Esophagus squamous epithelium (tissue), 5 donors: Measurements from ENCODE around the gene LGALS7. TPM values are rescaled to one million over a fixed set of nuclear protein-coding genes. Genes with fewer than 3 reads are reported as not detected.
A peak's percentile ranks its signal among the peaks of the same experiment; 100 is the strongest.

ENCODE experiments used
- DNase-seq: peaks from one replicate; lab custom pipeline; 2025; lab: John Stamatoyannopoulos, UW
- H3K27ac ChIP-seq, 4 donors: fragments of 200-600 bp; sonication (generic); one replicate each; pipeline ENCODE4 v1.5.1; 2016 to 2019; ENCODE audit warnings: mild to moderate bottlenecking in 1 of 4
- H3K27me3 ChIP-seq, 4 donors: fragments of 200-600 bp; sonication (generic); 1 replicate in 3 of 4; 2 replicates in 1 of 4; pipeline versions ENCODE4 v1.5.1 to v1.6.0; 2017 to 2021; ENCODE audit warnings: antibody characterized with exemption in 1 of 4
- H3K36me3 ChIP-seq, 3 donors: fragments of 200-600 bp; sonication (generic); one replicate each; pipeline ENCODE4 v1.5.1; 2016 to 2019
- H3K4me1 ChIP-seq, 3 donors: fragments of 200-600 bp; sonication (generic); one replicate each; pipeline ENCODE4 v1.5.1; 2017 to 2019
- H3K4me3 ChIP-seq, 4 donors: fragments of 200-600 bp; sonication (generic); 1 replicate in 3 of 4; 2 replicates in 1 of 4; pipeline ENCODE4 v1.5.1; 2016 to 2019; ENCODE audit warnings: mild to moderate bottlenecking in 2 of 4, moderate library complexity in 1 of 4
- H3K9me3 ChIP-seq, 3 donors: fragments of 200-600 bp; sonication (generic); one replicate each; pipeline ENCODE4 v1.5.1; 2016 to 2019
- CTCF ChIP-seq, 6 experiments: fragments of 450-650 bp in 4 of 6; fragments of 200-600 bp in 2 of 6; sonication (generic) in 2 of 6; IDR thresholded peaks; one replicate each; pipeline ENCODE4 v1.5.1; 2016 to 2019; ENCODE audit warnings: antibody characterized with exemption in 6 of 6, mild to moderate bottlenecking in 4 of 6, moderate library complexity in 4 of 6
- POLR2A ChIP-seq, 4 donors: fragments of 450-650 bp; IDR thresholded peaks; one replicate each; pipeline ENCODE4 v1.6.1; 2017; ENCODE audit warnings: antibody characterized with exemption in 4 of 4, mild to moderate bottlenecking in 4 of 4, moderate library complexity in 3 of 4
- WGBS, 2 donors: methylation state at CpG; one replicate each; pipeline ENCODE4 v1.1.5; 2018; 5-methylcytosine and 5-hydroxymethylcytosine counted together
- intact Hi-C: fragments of 100-400 bp; cut with DNase I; formaldehyde crosslinking; loops from one replicate; pipeline ENCODE4 v1.15.0; 2022
- total RNA-seq, 4 donors: library from RNA; depleted of rRNA; stranded (reverse); fragments of >200 nt; gene quantifications; one replicate each; pipeline ENCODE4 v1.1.0, GENCODE V29; 2016
- donor health status: DM: yes; HTN: yes; CAD: no.

Gene LGALS7
- total RNA-seq, 4 donors from 2014 or later, result 7.1 to 266 (median 114) TPM

GRCh38 chr19:38723990-38724854 lies 49.1 kb downstream of the LGALS7 start:
- no peak overlapping the region for H3K4me3 ChIP-seq
- H3K27ac ChIP-seq, result peak overlapping the region in 3 of 4 donors; percentile 77 to 84 (median 80)
- no peaks in the 10 kb centered on the region for H3K27me3 ChIP-seq
- H3K9me3 ChIP-seq, result no peaks in the 10 kb centered on the region
- peaks cover 6 to 71% (median 19%) of the 10 kb centered on the region in 3 donors for H3K4me1 ChIP-seq
- WGBS, 2 donors, result 86 to 100% methylated on average over 7 to 10 of the region's 42 CpGs
- TF ChIP-seq POLR2A (IDR thresholded peaks at IDR 0.05) (no peak), CTCF (IDR thresholded peaks at IDR 0.05) (no peak)
- intact Hi-C loops, result no loop called here
- H3K36me3 ChIP-seq, result peaks cover 76 to 100% (median 90%) of the 10 kb centered on the region in 3 donors
- DNase-seq, result no peak

- Histone ChIP-seq H3K4me1 (peaks cover 9 to 71% (median 25%) of the 10 kb centered on the region in 3 donors), H3K4me3 (no peak overlapping the region), H3K36me3 (peaks cover 75 to 100% (median 84%) of the 10 kb centered on the region in 3 donors), H3K27me3 (no peaks in the 10 kb centered on the region), H3K27ac (peak overlapping the region in 3 of 4 donors; percentile 77 to 84 (median 80)), H3K9me3 (no peaks in the 10 kb centered on the region)
- WGBS, 2 donors, result 84% methylated on average over 6 of the region's 11 CpGs; no CpG with 5 or more reads in 1 of the 2 donors
- DNase-seq, result no peak
- intact Hi-C loops, result no loop called here
- TF ChIP-seq POLR2A (IDR thresholded peaks at IDR 0.05), result no peak
- no peak for TF ChIP-seq CTCF (IDR thresholded peaks at IDR 0.05)
These were observed 49.7 kb downstream of the LGALS7 start for GRCh38 chr19:38723606-38723965.

- H3K27ac ChIP-seq, result peak overlapping the region; percentile 22 to 84 (median 78)
- 94 to 95% methylated on average over 8 to 10 of the region's 10 CpGs for WGBS, 2 donors
- DNase-seq, result no peak
These were observed 50.2 kb downstream of the LGALS7 start for GRCh38 chr19:38722947-38723605.

GRCh38 chr19:38721979-38722773 lies 51.1 kb downstream of the LGALS7 start:
- no peaks in the 10 kb centered on the region for H3K9me3 ChIP-seq
- intact Hi-C loops, result no loop called here
- WGBS, 2 donors, result 51 to 52% methylated on average over 7 to 9 of the region's 17 CpGs
- no peaks in the 10 kb centered on the region for H3K27me3 ChIP-seq
- no peak overlapping the region for H3K4me3 ChIP-seq
- TF ChIP-seq CTCF (IDR thresholded peaks at IDR 0.05) (no peak), POLR2A (IDR thresholded peaks at IDR 0.05) (no peak)
- H3K36me3 ChIP-seq, result peaks cover 77 to 100% (median 77%) of the 10 kb centered on the region in 3 donors
- peaks cover 9 to 65% (median 19%) of the 10 kb centered on the region in 3 donors for H3K4me1 ChIP-seq
- H3K27ac ChIP-seq, result peak overlapping the region; percentile 22 to 84 (median 78)
- no peak for DNase-seq

More at GRCh38 chr19:38722947-38723605, 50.2 kb downstream of the LGALS7 start:
- Histone ChIP-seq H3K9me3 (no peaks in the 10 kb centered on the region), H3K36me3 (peaks cover 77 to 100% (median 81%) of the 10 kb centered on the region in 3 donors), H3K27me3 (no peaks in the 10 kb centered on the region), H3K4me1 (peaks cover 9 to 74% (median 25%) of the 10 kb centered on the region in 3 donors), H3K4me3 (no peak overlapping the region)
- intact Hi-C loops, result no loop called here
- no peak for TF ChIP-seq POLR2A (IDR thresholded peaks at IDR 0.05)
- TF ChIP-seq CTCF (IDR thresholded peaks at IDR 0.05), result no peak
